Left lobe of liver (tissue), 2 donors: ENCODE measurements around the gene MEF2D. TPM values are rescaled to one million over a fixed set of nuclear protein-coding genes. Genes with fewer than 3 reads are reported as not detected.

Experiments
- ATAC-seq: fragments of 200-7000 bp; cut with Tn5 transposase; one replicate; pipeline ENCODE4 v1.9.1; 2020; ENCODE audit warnings: mild to moderate bottlenecking, moderate library complexity
- DNase-seq: peaks from one replicate; pipeline ENCODE4 v3.0.0-alpha.2; 2020; ENCODE audit warnings: low spot score
- total RNA-seq: library from RNA; stranded (reverse); gene quantifications from one replicate; pipeline ENCODE4 v1.2.1, GENCODE V29; 2021
- donor health status: DM: no; HTN: no; CAD: no; lungs with moderate emphysema.
- donor health status: DM: no; HTN: yes; CAD: no.

The MEF2D gene
- total RNA-seq, 1 donor from 2014 or later, result 17.5 TPM

DNA sequence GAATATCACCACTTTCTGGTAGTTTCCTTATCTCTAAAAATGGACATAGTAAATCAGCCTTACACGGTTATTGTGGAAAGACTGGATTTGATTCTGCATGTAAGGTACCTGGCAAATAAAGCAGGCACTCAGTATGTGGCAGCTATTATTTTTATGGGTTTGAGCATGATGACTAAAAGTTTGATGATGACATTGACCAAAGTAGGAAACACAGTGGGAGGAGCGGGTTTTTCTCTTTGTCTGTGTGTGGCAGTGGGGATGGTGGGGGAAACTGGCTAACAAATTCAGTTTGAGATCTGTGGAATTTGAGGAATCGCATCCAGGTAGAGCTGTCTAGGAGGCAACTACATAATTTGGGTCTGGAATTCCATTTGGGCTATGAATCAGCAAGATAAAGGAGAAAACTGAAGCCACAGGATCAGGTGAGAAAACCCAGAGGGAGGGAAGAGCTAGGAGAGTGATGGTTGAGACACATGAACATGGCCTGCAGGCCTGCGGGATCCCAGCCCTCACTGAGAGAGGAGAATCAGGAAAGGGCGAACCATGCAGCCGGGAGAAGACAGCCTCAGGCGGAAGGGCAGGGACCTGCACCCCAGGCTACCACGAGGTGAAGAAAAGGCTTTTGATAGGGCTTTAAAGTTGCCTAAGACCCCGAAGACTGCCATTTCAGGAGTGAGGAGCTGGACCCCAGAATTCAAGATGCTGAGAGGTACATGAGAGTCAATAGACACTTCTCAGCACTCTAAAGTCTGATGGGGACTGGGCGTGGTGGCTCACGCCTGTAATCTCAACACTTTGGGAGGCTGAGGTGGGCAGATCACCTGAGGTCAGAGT is 52.2 kb downstream of the MEF2D start:
- ATAC-seq (no peak), DNase-seq (no peak)

DNA sequence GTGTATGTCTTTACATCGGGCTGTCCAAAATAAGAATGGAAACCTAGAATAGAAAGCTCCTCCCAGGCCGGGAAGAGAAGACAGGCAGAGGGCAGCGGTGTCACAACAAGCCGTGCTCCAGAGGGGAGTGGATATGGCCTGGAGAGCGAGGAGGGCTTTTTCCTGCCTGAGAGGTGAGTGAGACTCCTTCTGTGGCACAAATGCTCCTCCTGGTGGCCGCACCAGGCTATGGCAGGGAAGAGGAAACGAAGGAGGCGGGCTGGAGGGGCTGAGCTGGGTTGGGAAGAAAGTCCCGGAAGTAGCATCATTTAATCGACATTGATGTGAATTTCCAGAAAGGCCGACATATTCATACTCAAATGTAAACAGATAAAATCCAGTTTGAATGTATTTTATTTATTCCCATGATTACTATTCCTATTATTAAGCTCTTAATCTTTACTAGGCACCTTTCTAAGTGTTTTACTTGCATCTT is 54.7 kb downstream of the MEF2D start:
- ATAC-seq, result peak; percentile 98
- peak; percentile 79 for DNase-seq

DNA sequence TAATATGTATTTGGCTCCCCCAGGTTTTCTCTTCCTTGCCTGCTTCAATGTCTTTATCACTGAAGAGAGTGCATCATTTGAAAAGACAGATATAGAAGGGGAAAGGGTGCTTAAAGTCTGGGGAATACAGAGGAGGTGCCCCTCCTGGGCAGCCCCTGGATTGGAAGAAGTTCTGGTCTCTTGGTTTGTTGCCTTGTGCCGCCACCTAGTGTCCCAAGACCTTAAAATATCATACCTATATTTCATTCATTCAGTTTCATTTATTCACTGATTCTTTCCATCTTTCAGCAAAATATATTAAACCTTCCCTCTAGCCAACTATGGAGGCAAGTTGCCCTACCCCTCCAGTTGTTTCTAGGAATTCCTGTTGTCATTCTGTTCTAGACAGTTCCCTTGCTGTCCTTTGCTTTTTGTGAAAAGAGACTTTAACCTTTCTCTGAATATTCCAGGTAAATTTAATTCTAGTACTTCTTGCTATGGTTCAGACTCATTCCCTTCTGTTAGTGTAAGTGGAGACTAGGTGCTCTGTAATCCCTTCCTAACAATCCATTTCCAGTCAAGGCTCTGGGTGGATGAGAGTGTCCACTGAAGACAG is 56.1 kb downstream of the MEF2D start:
- DNase-seq, result no peak
- ATAC-seq, result peak; percentile 32

DNA sequence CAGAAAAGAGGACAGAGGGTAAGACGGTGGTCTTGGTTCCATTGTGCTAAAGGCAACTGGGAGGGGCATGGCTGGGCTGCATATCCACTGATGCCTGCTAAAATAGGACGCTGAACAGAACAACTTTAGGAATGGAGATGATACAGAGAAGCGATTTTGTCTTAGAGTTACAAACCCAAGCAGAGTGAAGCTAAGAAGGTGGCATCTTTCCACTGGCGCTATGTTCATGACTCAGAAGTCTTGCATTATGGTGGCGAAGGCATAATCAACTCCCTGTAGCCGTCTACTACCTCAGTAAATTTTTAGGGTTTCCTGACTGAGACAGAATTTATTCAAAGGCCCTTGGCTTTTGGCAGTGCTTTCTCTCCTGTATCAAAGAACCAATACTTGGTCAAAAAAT is 57.3 kb downstream of the MEF2D start:
- no peak for DNase-seq
- no peak for ATAC-seq

DNA sequence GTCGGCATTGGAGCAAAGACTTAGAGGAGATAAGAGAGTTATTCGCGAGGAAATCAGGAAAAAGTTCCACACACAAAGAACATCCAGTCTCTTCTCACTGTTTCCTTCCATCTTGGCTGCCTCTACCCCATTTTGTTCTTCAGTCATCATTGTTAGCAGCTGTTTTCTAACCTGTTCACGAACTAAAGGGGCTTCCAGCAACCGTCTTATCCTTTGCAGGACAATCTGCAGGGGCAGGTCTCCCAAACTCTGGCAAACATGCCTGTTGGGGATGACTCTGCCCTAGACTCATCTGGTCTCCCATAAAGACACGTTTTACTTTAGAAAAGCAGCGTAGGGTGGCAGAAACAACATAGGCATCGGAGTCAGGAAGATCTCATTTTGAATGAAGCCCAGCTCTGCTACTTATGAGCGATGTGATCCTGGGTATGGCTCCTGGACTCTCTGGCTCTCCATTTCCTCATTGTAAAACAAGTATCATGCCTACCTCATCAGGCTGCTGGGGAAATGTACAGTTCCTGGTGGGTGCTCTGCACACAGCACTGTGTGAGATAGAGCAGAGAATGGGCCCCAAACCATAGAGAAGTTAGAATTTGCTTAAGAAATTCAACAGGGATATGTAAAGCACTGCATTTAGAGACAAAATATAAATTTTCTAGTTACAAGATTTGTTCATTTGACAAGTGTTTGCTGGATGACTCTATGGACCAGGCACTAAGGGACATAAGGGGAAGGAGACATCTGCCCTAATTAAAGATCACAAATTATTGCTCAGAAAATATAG is 59.7 kb downstream of the MEF2D start:
- ATAC-seq (no peak), DNase-seq (no peak)

DNA sequence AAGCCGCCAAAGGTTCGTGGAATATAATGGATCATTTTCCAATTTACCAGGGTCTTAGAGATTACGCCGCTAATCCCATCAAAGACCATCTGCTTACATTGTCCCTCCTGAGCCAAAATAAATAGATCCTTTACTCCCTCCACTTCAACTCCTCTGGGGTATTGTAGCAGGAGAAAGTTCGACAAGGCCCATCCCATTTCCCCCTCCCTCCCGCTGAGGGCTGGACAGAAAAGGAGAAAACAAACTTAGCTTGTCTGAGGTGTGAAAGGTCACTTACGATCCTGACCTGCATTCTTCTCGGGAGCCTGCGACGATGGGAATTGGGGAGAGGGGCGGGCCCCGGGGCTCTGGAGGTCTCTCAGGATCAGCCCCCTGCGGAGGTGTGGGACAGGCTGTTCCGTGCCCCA is 60.8 kb downstream of the MEF2D start:
- no peak for ATAC-seq
- no peak for DNase-seq

DNA sequence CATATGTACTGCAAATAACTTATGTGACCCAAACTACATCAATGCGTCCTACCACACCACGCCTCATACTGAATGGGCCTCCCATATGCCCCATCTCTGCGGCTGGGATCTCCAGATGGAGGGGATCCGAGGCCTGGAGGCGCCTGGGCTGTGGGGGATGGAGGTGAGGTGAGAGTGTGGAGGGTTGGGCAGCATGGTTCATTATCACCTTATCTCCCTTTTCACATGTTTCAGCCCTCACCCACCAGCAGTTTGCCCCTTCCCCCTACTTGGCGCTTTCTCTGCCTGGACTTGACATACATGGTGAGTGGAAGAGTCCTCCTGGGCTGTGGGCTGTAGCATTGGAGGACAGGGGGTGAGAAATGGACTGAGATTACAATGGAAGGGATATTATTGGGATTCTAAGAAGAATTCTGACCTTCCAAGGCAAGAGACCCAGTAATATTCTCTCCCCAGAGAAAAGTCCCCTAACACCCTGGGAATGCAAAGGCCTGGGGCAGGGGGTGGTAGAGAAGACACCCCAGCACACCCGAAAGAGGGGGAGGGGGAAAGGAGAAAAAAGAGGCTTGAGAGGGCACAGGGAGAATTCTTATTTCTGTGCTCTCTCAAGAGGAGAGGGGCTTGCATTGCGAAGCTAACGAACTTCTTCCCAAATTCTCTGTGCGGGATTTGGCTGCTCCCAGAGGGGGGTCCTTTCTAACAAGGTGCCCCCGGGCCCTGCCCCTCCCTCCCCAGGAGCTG is 61.4 kb downstream of the MEF2D start:
- no peak for ATAC-seq
- no peak for DNase-seq

DNA sequence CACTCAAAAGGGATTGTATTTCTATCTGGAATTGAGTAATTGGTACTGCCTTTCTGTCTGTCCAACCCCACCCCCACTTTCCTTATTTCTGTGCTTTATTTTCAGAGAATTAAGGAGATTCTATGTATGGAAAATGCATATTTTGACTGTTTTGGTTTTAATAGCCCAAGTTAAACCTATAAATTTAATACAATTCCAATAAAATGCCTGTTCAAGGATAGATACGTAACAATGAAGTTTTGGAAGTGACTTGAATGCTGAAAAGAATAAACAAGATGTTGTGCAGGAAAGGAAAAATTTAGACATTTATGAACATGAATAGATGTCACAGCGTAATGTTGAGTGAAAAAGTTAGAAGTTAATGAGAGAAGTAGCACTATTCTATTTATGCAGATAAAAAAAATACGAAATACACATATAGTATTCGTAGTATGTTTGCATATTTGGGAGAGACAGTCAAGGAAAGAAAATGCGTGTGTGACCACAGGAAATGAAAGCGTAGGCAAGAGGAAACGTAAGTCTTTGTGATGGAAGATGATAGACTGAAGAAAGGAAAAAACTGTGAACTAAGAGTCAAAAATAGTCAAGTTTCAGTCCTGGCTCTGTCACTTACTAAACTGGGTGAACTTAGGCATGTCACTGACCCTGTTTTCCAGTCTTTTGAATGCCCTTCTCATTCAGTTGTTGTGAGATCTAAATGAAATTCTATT is 62.1 kb downstream of the MEF2D start:
- DNase-seq, result no peak
- no peak for ATAC-seq

DNA sequence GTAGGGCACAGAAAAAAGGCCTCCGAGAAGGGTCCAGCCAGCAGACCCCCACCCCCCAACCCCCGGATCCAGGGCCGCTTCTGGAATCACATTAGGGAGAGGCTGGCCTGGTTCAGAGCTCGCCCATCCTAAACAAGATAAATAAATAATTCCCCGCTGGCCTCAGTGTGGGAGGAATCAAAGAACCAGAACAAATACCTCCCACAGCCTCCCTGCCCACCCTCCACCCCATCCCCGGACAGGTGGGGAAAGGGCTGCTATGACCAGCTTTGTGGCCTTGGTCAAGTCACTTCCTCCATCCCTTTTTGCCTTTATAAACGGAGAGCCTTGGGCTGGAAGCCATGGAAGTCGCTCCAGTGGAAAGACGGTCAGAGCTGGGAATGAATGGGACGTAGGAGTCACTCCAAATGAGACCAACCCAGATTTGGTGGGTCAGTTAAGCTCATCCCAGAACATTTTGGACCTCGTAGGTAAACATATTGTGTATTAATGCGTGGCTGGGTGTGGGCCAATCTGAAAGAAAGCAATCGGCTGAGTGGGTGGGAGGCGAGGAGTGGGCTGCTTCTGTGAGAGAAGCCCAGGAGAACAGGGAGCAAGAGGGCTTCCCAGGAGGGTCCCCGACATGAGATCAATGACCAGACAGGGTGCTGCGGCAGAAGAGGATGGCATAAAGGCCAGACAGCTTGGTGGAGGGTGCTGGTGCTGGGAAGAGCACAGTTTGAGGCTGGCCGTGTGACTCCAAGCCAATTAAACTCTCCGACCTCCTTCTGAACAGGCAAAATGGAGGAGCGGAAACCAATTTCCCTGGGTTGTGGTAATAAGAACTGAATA is 63.3 kb downstream of the MEF2D start:
- no peak for DNase-seq
- ATAC-seq, result no peak

DNA sequence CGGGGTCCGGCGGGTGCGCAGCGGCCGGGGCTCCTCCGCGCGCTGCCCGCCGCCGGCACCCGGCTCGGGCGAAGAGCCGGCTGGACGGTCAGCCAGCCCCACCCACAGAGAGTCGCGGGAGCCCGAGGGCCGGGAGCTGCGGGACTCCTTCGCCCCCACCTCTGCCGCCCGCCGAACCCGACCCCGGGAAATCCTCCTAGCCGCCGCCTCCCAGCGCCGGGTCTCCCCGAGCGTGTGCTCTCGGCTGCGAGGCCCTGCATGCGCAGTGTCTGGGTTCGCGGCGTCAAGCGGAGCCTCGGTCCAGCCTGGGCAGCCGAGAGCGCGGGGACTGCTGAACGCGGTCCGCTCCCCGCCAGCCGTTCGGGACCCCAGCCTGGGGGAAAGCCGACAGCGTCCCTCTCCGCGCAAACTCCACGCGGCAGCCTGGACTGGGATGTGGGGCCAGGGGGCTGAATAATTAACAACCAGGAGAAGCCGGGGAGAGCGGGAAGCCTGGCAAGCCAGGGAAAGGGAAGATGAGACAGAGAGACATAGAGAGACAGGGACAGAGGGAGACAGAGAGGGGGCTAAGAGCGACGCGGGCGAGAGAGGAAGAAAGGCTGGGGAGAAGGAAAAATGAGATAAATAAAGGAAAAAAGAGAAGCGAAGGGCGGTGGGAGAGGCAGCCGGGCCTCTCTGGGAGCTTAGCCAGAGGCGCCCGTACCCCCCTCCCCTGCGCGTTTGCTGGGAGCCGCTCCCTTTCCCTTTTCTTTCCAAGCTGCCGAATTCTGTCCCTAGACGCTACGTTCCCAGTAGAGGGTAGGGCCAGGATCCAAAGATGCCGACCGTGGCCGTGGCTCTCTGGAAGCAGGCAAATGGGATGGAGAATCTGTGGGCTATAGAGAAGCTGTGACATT is 64.2 kb downstream of the MEF2D start:
- ATAC-seq (peak; percentile 47), DNase-seq (no peak)

DNA sequence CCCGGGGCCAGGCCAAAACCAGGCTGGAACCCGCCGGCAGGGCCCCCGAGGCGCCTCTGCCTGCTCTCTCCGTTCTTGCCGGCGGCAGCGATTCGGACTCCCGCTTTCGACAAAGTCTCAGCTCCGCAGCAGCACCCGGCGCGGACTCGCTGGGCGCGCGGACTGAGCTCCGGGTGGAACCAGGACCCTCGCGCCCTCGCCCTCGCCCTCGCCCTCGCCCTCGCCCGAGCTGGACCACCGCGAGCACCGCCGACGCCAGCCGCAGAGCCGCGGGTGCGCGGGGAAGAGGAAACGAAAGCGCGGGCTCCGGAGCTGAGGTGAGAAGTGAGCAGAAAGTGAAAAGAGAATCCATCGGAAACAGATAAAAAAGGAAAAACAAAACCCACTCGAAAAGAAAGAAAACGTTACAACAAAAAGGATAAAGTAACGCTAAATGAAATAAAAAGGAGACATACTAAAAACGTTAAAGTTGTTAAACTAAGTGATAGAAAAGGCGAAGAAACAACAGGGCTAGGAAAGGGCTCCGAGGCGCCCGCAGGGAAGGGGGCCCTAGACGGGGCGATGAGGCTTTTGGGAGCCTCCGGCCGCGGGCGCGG is 64.9 kb downstream of the MEF2D start:
- DNase-seq (no peak), ATAC-seq (peak; percentile 27)

DNA sequence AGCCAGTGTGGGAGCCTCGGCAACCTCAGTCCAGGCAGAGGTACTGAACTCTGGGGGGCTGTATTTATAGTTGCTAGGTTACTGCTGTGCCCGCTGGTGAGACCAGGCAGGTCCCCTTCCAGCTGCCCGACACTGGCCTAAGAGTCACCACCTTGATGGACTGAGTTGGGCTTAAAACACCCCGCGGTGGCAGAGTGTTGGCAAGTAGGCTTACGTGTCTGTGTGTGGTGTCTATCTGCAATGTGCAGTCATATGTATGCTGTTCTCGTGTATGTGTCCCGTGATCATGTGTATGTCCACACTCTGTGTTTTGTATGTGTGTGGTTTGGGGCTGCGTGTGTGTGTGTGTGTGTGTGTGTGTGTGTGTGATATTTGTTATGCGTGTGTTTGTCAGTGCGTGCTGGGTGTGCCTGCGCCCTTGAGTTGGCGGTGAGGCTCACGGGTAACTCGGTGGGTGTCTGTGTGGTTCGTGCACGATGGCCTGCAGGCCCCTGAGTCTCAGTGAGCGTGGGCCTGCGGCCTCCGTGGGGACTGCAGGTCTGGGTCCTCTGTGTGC is 65.5 kb downstream of the MEF2D start:
- ATAC-seq, result no peak

DNA sequence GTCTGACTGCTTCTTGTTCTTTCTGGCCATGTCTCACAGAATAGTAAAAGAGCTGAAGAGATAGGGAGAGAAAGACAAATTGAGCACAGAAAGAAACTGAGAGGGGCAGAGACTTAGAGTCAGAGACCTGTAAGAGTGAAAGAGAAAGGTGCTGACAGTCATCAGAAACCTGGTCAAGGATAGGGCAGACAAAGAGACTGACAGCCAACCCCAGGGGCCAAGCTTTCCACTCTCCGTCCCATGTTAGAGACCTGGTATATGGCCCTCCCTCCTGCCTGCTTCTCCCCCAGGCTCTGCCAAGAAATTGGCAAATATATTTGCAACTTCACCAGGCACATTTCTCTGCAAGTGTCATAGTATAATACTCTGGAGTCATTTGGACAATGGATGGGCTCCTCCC is 67.0 kb downstream of the MEF2D start:
- no peak for DNase-seq
- ATAC-seq, result no peak

More for the DNA sequence above, 65.5 kb downstream of the MEF2D start:
- DNase-seq, result no peak

DNA sequence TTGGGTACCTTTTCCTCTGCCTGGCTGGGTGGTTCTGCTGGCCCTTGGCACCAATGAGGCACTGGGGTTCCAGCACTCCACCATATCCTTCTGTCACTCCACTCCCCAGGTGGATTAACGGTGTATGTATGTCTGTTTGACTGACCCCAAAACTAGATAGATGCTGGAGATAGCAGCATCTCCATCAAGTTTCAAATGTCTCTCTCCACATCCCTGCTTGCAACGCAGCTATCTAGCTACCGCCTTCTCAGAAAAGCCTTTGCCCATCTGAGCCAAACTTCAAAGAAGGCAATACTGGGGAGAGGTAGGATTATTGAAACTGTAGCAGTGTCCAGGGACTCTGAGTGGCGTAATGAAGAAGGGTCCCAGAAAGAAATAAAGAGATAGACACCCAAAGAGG is 67.5 kb downstream of the MEF2D start:
- no peak for ATAC-seq
- DNase-seq, result no peak

DNA sequence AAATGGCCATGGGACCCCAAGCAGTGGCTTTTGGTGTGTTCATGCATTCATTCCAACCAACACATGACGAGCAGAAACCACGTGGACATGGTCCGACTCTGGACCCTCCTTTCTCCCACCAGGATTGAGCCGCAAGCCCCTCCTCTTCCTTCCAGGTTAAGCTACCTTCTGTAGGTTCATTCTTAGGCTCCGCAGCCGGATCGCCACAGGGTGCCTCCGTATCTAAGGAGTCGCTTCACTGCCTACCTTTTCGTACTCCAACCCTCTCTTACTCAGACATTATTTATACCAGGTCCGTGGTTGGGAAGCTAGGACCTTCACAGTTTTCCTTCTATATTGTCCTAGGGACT is 67.9 kb downstream of the MEF2D start:
- DNase-seq, result no peak
- no peak for ATAC-seq

DNA sequence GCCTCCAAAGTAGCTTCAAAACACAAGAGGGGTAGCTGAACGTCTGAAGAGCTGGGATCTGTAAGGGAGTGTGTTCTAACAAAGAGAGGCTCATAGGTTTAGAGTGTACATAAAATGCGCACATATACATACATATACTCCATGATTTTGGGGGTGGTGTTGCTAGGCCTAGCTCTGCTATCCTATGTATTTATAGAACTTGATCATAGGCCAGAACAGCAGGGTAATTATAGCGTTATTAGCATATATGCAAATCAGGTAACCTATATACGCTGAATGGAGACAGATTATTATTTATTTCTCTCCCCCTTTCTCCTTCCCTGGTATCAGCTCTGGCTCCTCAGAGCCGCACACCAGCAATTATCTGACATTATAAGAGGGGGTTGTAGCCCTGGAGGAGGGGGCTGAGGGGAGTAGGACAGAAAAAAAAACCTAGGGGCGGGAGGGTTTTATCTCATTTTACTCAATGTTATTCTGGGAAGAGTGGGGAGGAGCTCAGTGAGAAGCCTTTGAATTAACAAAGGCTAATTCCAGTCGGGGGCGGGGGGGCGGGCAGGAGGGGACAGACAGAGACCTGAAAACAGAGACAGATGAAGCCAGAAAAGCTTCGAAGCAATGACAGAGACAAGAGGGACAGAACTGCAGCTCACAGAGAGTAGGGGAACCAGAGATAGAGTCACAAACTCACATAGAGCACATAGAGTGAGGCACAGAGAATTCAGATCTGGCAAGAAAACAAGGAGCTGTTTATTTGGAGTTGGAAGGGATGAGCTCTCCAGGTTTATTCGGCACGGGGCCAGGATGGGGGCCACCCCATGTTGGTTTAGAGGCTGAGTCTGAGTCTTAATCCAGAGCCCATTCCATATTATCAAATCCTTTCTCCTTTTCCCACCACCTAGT is 68.6 kb downstream of the MEF2D start:
- no peak for ATAC-seq

DNA sequence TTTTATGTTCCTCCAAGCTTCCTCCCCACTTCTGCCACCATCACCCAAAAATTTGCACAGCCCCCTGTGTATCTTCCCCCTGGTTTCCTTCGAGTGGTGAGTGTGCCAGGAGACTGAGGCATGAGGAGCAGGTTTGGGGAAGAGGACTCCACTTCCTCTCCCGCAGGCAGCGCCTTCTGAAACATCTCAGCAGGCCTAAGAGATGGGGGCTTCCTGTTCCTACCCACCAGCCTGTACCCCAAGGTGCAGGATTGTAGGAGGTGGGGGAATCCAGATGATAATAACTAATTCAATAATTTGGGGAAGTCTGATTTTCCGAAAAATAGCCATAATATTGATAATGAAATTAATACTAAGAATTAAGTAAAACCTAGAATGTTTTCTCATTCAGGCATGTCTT is 69.2 kb downstream of the MEF2D start:
- ATAC-seq (no peak), DNase-seq (no peak)

More for the DNA sequence above, 68.6 kb downstream of the MEF2D start:
- DNase-seq, result no peak
